Uterus (tissue), 2 donors: ENCODE data around the gene SP2.
"Not testable (repeated sequence)": the region's sequence is repeated elsewhere in the genome, so short reads cannot be mapped to it uniquely, and the experiment has no call there.

Source experiments
- POLR2A ChIP-seq, 2 donors: fragments of 450-650 bp; IDR thresholded peaks; one replicate each; pipeline ENCODE4 v1.6.1; 2016; ENCODE audit warnings: antibody characterized with exemption in 2 of 2, mild to moderate bottlenecking in 1 of 2, moderate library complexity in 1 of 2
- TF ChIP-seq, protein P1 (sequence below), 4 experiments: fragments of 200-600 bp in 2 of 4; fragments of 450-650 bp in 2 of 4; sonication (generic) in 2 of 4; IDR thresholded peaks; one replicate each; pipeline ENCODE4 v1.5.1; 2016 to 2019; ENCODE audit warnings: antibody characterized with exemption in 4 of 4, mild to moderate bottlenecking in 2 of 4, moderate library complexity in 1 of 4

DNA sequence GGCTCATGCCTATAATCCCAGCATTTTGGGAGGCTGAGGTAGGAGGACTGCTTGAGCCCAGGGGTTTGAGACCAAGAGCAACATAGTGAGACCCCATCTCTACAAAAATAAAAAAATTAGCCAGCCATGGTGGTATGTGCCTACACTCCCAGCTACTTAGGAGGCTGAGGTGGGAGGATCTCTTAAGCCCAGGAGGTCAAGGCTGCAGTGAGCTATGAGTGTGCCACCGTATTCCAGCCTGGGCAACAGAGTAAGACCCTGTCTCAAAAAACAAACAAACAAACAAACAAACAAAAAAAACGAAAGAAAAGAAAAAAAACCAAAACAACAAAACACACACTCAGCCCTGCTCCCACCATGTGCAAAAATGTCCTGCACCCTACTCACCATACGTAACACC, 39.4 kb downstream of the SP2 start:
- TF ChIP-seq, protein P1, sequence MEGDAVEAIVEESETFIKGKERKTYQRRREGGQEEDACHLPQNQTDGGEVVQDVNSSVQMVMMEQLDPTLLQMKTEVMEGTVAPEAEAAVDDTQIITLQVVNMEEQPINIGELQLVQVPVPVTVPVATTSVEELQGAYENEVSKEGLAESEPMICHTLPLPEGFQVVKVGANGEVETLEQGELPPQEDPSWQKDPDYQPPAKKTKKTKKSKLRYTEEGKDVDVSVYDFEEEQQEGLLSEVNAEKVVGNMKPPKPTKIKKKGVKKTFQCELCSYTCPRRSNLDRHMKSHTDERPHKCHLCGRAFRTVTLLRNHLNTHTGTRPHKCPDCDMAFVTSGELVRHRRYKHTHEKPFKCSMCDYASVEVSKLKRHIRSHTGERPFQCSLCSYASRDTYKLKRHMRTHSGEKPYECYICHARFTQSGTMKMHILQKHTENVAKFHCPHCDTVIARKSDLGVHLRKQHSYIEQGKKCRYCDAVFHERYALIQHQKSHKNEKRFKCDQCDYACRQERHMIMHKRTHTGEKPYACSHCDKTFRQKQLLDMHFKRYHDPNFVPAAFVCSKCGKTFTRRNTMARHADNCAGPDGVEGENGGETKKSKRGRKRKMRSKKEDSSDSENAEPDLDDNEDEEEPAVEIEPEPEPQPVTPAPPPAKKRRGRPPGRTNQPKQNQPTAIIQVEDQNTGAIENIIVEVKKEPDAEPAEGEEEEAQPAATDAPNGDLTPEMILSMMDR (IDR thresholded peaks at IDR 0.05), result not testable (repeated sequence)
- TF ChIP-seq POLR2A (IDR thresholded peaks at IDR 0.05), result not testable (repeated sequence)
